NCI-H1105 (cell line): ENCODE measurements around the gene SLC25A5.
A peak's percentile ranks its signal among the peaks of the same experiment; 100 is the strongest.

Source experiments
- DNase-seq: peaks from one replicate; lab custom pipeline; 2025; lab: John Stamatoyannopoulos, UW

SLC25A5 gene

GRCh38 chrX:119505945-119506344, 37.7 kb downstream of the SLC25A5 start:
- no peak for DNase-seq

DNA sequence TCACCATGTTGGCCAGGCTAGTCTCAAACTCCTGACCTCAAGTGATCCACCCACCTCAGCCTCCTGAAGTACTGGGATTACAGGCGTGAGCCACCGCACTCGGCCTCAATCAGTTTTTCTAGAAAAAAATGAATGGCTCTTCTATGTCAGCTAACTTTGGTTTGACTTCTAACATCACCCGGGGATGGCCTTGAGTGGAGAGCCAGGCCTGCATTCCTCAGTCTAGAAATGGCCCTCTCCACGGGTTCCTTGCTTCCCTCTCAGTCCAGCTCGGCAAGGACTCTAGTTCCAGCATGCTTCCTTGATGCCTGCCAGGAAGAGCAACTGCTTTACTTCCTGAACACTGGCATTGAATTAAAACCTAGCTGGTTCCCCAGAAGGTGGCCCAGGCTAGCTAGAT, 39.0 kb downstream of the SLC25A5 start:
- DNase-seq: no peak

DNA sequence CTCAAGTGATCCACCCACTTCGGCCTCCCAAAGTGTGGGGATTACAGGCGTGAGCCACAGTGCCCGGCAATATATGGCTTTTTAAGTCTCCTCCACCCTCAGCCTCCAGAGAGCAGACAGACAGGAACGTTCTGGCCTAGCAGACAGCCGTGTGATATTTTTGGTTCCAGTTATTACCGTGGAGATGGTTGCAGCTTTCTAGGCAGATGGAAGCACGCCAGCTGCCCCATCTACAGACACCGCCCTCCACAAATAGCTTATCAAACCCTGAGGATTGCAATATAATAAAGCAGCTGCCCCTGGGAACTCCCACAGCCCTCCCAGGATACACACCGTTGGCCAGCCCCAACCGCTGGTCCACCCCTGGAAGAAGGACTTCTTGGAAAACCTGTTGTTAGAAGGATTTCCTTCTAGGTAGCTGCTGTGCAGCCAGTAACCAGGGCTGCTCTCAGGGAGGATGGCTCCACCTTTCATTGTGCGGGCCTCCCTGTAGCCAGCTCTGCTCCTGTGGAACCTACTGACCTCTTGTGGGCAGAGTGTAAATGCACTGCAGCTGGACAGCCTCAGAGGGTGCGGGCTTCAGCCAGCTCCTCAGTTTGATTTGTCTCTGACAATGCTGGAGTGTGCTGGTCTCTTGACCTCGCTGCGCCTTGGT, 44.0 kb downstream of the SLC25A5 start:
- peak; percentile 68 for DNase-seq

DNA sequence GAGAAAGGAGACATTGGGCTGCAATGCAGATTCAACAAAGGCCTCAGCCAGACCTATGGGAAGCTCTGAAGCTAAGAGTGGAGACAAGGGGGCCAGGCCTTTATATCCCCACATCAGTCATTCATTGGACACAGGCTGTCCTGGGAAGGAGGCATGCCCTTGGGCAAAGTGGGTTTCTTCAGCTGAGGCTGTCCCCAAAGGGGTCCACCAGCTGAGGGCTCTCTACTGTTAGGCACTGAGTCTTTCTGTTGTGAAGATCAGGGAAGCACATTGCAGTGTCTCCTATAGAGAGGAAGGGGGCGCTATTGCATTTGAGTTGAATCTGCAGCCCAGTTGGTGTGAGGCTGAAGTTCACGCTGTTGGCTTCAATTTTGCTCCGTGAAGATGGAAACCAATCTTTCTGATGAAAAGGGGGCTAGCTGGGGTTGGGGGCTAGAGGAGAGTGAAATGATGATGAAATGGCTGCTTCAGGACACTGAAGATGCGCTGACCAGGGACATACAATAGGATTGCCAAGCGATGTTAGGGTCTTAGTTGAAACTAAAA, 48.0 kb downstream of the SLC25A5 start:
- DNase-seq: peak; percentile 40

DNA sequence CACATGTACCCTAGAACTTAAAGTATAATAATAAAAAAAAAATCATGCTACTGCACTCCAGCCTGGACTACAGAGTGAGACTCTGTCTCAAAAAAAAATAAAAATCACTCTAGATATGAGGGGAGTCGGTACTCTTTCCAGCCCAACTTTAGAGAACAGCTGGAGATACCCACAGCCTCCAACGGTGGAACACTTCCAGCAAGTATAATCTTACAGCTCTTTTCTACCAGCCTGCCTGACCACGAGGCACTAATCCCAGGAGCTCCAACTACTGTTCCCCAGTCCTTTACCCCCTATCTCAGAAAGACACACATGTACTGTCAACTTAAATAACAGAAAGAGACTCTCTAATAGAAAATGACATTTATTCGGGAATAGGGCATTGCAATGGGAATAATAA, 50.1 kb downstream of the SLC25A5 start:
- DNase-seq: no peak
